ENCODE data around the gene BACH2.
A peak's percentile ranks its signal among the peaks of the same experiment; 100 is the strongest.
"Not testable (repeated sequence)": the region's sequence is repeated elsewhere in the genome, so short reads cannot be mapped to it uniquely, and the experiment has no call there.

BACH2 gene

GRCh38 chr6:90296341-90297114 lies at the start of gene BACH2:
BACH2 (minus strand) TSS chr6:90296843; CDS start chr6:90008844, 287,999 bp downstream.
- DNase-seq = peak; percentile 93

- DNase-seq = peak; percentile 71
Measured at GRCh38 chr6:90343576-90343975, 46.9 kb upstream of the BACH2 start.

DNA sequence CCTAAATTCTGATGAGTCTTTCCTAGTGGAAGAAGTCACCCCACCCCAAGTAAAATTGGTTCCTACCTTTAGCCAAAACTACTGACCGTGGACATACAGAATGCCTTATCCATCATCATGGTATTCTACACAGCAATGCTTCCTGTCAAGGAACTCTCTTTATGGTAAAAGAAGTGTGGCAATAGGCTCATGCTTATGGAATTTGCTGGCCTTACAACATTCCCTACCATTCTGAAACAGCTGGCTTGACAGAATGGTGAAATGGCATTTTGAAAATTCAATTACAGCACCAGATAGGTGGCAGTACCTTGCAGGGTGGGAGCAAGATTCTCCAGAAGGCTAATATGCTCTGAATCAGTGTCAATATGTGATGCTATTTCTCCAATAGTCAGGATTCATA lies 41.8 kb upstream of the BACH2 start:
- peak; percentile 44 for DNase-seq

- DNase-seq = no peak
Measured at GRCh38 chr6:90336388-90336947, 39.8 kb upstream of the BACH2 start.

DNA sequence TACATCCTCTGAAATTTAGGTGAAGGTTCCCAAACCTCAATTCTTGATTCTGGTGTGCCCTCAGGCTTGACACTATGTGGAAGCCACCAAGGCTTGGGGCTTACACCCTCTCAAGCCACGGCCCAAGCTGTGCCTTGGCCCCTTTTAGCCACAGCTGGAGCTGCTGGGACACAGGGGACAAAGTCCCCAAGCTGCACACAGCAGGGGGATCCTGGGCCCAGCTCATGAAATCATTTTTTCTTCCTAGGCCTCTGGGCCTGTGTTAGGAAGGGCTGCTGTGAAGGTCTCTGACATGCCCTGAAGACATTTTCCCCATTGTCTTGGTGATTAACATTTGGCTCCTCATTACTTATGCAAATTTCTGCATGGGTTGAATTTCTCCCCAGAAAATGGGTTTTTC lies 37.3 kb upstream of the BACH2 start:
- DNase-seq = no peak

- not testable (repeated sequence) for DNase-seq
Measured at GRCh38 chr6:90332978-90333543, 36.4 kb upstream of the BACH2 start.

DNA sequence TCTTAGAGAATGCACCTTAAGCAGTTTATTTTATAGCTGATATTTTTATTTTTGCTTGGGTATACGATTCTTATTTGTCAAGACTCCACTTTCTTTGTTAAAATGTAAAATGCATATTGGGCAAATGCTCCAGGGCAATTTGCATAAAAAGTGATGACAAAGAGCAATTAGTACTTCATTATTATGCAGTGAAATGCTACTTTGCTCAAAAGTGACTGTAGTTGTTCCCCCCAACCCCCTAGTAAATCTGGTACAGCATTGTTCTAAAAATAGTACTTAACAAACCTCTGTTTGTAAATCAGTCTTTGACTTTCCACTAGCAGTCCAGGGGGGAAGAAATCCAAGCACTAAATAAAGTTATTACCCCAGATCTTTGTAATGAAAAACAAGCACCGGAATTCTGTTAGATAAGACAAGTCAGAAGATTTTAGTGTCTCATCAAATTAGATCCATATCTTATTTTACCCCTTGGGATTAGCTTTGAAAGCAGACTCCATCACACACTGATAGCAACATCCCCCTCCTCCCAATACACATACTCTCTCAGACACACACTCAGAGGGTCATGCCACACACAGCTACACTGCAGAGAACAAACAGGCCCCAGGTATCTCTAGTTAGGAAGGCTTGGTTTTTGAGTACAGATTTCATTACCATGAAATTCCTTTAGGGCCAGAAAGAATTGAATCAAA lies 32.9 kb upstream of the BACH2 start:
- no peak for DNase-seq

DNA sequence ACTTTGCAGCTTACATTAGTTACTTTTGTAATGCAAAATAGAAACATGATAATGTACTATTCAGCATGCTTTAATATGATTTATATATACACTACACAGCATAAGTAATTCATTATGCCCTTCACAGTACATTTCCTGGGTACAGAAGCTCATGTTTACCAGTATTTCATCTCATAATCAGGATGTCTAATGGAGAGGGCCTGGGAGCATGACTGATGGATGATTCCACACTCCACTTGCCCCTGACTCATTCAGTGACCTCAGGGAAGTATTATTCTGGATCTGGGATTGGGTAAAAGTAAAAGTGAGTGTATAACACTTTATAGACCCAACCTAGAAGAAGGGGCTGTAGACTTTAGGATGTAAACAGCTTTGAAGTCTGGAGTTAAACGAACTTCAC lies 31.4 kb upstream of the BACH2 start:
- DNase-seq = peak; percentile 67

GRCh38 chr6:90326404-90327057 lies 29.9 kb upstream of the BACH2 start:
- DNase-seq = no peak

GRCh38 chr6:90323706-90324105 lies 27.1 kb upstream of the BACH2 start:
- no peak for DNase-seq

GRCh38 chr6:90322976-90323474 lies 26.4 kb upstream of the BACH2 start:
- DNase-seq = no peak

GRCh38 chr6:90319979-90320685 lies 23.5 kb upstream of the BACH2 start:
- no peak for DNase-seq

- DNase-seq = peak; percentile 69
Measured at GRCh38 chr6:90319044-90319443, 22.4 kb upstream of the BACH2 start.

DNA sequence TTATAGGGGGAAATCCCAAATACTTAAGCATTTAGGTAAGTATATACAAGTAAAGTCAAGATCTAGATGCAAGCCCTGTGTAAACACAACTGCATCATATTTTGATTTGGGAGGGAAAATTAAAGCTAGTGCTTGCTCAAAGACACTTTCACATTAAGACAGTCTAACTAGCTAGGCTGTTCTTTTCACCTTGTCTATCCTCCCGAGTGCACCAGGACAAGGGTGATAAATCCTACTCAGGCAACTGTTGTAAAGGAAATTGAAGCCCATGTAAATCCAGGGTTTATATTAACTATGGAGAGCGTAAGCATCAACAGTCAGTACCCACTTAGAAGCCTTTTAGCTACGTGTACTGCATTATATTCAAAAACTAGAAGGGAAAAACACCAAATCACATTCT lies 19.3 kb upstream of the BACH2 start:
- DNase-seq = no peak

DNA sequence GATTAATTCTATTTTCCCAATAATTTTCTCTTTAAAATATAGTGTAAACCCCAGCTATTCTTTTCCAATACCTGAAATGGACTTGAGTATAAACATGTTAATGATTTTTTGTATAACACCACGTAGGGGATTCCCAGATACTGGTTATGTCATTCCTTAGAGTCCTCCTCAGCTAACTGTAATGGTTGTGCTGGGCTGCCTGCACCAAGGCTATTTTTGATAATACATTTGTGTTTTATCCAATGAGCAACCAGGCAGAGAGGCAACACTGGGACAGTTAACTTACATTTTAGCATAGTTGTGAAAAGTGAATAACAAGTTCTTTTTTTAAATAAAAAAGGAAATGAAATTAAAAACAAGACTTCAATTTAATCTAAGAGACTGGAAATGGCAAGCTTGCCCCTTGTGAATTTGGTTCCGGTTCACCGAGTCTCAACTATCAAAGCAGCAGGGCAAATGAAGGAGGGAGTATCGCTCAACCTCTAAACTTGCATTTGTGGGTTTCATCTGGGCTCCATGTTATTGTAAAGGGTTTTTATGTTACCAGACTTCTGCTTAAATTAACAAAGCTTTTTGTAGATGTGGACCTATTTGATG lies 18.8 kb upstream of the BACH2 start:
- DNase-seq = no peak

DNA sequence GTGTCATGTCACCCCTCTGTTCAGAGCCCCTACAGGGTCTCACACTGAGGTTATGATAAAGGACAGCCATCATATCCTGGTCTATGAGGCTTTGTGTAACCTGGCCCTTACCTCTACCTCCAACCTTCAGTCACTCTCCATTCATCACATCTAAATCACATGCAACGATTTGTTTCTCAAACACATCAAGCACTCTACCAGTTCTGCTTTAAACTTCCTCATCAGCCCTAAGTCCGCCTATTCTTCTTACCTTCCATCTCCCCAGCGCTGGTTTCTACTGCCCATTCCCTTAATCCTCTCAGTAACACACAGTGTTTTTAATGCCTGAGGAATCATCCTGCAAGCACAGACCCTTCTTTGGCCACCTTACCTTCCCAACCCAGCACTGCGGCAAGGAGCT lies 17.9 kb upstream of the BACH2 start:
- DNase-seq = no peak

DNA sequence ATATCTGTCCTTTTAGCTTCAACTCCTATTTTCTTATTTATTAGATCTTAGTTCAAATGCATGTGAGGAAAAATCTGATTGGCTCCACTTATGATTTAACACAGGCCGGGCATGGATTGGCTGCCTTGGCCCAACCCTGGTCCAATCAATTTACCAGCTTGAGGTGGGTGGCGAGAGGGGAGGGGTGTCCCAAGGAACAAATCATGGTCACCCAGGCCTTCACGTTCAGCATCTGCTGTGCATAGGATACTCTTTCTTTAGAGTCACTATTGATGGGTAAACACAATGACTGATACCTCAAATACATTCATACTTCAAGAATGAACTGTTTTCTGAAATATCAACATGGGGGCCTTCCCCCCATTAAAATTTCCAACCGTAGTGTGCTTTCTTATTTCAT lies 14.9 kb upstream of the BACH2 start:
- no peak for DNase-seq

DNA sequence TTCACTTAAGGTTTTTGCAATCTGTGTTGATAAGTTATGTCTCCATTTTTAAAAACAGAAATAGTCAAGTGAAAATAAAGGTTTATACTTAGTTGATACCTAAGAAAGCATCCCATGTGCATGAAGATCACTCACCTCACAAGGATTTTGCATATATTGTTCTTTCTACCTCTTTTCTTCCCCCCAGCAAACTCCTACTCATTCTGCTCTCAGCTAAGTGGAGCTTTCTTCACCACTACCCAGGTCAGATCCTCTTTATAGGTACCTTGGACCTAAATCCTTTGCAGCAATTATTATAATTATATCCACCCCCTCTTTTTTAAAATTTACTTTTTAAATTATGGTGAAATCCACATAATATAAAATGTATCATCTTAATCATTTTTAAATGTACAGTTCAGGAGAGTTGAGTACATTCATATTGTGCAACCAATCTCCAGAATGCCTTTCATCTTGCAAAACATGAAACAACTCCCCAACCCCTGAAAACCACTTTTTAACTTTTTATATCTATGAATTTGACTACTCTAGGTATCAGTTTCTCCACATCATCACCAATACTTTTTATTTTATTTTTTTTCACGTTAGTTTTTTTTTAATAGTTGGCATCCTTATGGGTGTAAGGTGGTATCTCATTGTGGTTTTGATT lies 9.3 kb upstream of the BACH2 start:
- DNase-seq = no peak

DNA sequence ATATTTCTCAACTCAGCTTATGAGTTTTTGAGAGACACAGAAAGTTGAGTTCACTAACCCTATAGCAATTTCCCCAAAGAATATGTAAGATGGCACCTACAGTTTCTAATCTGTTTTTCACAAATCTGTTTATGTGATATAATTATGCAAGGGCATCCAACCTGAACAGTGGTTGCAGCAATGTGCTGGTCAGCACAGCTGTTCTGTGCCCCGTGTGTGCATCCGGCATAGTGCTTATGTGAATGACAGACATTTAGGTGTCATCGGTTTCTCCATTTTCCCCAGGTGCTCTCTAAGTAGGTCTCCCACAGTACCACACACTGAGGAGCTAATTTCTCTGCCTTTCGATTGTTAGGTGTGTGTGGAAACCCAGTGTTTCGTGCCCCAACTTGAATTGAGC lies 7.7 kb upstream of the BACH2 start:
- DNase-seq = no peak

DNA sequence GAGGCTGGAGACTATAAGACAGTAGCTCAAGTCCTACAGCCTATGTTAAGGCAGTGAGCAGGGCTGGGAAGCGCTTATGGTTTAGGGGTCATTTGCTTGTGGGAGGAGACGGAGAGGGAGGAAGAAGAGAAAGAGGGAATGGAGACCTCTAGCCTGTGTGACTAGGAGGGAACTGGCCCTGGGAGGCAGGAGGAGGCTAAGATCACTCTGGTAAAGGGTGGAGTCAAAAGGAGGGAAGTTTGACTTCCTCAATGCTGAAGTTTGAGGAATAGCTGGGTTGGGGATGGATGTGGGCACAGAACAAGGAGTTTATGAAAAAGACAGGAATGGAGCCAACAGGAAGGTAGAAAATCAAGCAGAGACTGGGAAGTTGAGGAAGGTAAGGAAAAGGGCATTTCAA lies 6.4 kb upstream of the BACH2 start:
- no peak for DNase-seq

GRCh38 chr6:90302320-90302719 lies 5.7 kb upstream of the BACH2 start:
- DNase-seq = no peak

DNA sequence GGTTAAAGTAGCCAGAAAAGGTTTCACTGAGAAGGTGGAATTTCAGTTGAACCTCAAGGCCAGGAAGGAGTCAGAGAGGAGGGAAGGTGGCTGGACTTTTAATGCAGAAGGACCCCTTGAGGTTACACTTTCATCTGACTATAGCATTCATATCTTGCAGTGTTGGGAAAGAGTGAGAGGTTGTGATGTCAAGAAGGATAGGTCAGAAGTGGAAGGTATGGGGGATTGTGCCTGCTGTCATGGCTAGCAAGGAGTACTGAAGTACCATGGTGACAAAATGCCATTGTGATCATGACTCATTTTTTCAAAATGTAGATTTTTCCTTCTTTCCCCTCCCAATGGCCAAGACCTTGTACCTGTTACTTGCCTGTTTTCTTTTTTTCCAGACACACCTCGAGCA lies 5.2 kb upstream of the BACH2 start:
- DNase-seq = no peak

Measured in fibroblast of skin of right biceps (primary cell).